Superior temporal gyrus (tissue), 1 donor: ENCODE measurements around the gene HMGCL.
"Not testable (repeated sequence)": the region's sequence is repeated elsewhere in the genome, so short reads cannot be mapped to it uniquely, and the experiment has no call there.

Experiments
- DNase-seq: peaks from one replicate; pipeline ENCODE4 v3.0.0-alpha.2; 2016; ENCODE audit errors: extremely low spot score

HMGCL gene

DNA sequence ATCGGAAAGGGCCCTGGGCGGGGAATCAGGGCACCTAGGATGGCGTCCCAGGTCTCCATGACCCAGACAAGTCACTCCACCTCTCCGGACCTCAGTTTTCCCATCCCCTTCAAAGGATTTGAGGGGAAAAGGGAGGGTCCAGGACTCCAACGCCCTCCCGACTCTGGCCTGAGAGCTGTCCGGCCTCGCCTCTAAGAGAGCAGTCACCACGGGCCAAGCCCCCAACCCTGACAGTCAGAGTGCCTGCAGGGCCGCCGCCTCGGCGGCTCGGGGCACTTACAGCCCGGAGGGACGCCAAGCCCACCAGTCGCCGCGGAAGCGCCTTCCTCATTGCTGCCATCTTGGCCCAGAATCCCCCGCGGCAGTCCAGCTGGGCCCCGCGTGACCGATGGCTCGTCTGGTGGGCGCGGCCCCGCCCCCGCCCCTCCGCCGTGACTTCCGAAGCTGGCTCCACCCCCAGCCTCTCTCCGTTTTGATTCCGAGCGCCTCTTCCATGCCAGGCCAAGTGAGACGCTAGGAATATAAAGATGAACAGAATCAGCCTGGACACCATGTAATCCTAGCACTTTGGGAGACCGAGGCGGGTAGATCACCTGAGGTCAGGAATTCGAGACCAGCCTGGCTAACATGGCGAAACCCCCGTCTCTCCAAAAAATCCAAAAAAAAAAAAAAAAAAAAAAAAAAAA lies at the start of gene HMGCL:
TSS of gene HMGCL (minus strand) at position 354 of the 686 bp plus-strand sequence. CDS start at position 340, 14 bp downstream.
- DNase-seq: peak; percentile 90

DNA sequence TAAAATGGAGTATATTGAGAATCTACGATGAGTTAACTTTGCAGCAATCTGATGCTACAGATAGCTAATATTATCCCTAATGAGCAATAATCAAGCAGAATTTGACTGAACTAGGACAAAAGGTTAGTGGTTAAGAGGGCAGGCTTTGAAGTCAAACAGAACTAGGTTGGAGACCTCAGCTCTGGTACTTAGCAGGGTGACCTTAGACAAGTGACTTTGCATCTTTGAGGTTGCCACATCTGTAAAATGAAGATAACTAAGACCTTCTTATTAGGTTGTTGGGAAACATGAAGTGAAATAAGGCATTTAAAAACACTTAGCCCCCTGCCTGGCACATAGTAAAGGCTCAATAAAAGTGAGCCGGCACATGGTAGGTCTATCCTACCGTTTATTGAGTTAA lies 47.2 kb upstream of the HMGCL start:
- DNase-seq: no peak

DNA sequence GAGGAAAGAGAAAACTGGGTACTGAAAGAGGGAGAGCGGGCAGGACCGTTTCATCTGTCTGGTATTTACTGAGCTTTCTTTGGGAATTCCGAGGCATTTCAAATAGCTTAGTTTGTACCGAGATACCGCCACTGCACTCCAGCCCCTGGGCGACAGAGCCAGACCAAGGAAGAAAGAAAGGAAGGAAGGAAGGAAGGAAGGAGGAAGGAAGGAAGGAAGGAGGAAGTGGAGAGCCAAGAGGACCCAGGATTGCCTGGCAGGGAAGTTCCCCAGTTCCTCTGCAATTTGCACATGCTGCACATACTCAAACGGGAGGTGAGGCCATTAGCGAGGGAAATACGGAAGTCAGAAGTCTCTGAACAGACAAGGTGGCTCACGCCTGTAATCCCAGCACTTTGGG lies 43.8 kb upstream of the HMGCL start:
- DNase-seq: no peak

GRCh38 chr1:23868557-23869016 lies 43.4 kb upstream of the HMGCL start:
- DNase-seq: peak; percentile 48

- DNase-seq: peak; percentile 97
Observed at GRCh38 chr1:23867895-23868556, 42.8 kb upstream of the HMGCL start, which contains the start of gene FUCA1. Gene FUCA1, minus strand, starts transcription at chr1:23868290. Its CDS starts 4 bp downstream, at chr1:23868286.

DNA sequence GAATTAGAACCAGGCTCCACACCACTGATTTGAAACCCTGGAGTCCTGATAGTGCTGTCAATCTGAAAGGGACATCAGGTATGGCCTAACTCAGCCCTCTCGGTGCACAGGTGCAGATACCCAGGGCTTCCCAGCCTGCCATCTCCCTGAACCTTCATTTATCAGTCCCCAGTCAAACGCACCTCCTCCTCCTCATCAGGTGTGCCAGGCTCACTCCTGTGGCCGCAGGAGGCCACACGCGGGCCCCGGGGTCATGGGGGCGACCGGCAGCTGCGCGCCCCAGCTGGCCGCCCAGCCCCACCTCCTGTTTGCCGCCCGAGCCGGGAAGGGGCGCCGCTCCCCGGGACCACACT lies 42.3 kb upstream of the HMGCL start:
- no peak for DNase-seq

DNA sequence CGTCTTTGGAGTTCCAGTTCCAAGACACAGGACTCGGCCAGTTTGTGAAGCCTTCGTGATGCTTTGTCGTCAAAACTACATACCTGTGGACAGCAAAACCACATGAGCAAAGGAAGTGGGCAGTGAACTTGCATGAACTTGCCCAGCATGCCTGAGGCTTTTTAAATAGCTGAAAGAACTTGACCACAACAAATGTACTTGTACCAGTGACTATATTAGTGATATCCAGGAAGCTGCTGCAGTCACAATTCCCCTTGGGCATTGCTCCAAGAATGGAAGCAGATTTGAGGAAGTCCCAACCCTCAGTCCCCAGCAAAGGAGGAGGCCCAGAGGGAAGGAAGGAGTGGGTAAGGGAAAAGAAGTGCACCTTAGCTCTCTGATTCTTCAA lies 40.3 kb upstream of the HMGCL start:
- no peak for DNase-seq

DNA sequence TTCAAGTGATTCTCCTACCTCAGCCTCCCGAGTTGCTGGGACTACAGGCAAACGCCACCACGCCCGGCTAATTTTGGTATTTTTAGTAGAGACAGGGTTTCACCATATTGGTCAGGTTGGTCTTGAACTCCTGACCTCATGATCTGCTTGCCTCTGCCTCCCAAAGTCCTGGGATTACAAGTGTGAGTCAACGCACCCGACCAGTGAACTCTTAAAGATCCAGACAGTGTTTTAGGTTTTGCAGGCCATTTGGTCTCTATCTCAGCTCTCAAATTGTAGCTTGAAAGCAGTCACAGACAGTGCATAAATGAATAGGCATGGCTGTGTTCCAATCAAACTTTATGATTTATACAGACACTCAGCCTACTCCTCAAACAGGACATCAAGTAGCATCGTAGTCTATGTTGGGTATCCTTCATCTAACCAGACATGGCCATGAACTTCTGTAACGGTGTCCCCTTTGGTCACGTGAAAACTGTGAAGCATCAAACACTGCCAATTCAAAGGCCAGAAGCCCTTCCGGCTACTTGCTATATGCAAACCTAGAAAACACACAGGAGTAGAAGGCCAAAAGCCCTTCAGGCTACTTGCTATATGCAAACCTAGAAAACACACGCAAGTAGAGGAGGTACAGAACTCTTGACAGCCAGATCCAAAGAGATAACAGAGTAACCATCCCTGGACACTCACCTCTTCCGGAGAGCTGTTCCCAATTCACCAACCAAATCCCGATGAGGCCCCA lies 39.7 kb upstream of the HMGCL start:
- no peak for DNase-seq

GRCh38 chr1:23862640-23863039 lies 37.4 kb upstream of the HMGCL start:
- no peak for DNase-seq

GRCh38 chr1:23854568-23854967 lies 29.3 kb upstream of the HMGCL start:
- no peak for DNase-seq

GRCh38 chr1:23853124-23853523 lies 27.9 kb upstream of the HMGCL start:
- DNase-seq: not testable (repeated sequence)

DNA sequence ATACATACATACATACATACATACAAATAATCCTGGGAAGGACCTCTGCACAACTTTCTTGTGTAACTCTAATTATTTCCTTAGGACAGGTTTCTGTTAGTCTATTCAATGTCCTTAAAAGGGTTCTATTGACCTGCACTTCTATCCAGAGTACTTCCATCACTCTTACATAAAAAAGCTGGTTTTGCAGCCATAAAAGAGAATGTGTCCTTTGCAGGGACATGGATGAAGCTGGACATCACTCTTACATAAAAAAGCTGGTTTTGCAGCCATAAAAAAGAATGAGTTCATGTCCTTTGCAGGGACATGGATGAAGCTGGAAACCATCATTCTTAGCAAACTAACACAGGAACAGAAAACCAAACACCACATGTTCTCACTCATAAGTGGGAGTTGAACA lies 26.2 kb upstream of the HMGCL start:
- not testable (repeated sequence) for DNase-seq

DNA sequence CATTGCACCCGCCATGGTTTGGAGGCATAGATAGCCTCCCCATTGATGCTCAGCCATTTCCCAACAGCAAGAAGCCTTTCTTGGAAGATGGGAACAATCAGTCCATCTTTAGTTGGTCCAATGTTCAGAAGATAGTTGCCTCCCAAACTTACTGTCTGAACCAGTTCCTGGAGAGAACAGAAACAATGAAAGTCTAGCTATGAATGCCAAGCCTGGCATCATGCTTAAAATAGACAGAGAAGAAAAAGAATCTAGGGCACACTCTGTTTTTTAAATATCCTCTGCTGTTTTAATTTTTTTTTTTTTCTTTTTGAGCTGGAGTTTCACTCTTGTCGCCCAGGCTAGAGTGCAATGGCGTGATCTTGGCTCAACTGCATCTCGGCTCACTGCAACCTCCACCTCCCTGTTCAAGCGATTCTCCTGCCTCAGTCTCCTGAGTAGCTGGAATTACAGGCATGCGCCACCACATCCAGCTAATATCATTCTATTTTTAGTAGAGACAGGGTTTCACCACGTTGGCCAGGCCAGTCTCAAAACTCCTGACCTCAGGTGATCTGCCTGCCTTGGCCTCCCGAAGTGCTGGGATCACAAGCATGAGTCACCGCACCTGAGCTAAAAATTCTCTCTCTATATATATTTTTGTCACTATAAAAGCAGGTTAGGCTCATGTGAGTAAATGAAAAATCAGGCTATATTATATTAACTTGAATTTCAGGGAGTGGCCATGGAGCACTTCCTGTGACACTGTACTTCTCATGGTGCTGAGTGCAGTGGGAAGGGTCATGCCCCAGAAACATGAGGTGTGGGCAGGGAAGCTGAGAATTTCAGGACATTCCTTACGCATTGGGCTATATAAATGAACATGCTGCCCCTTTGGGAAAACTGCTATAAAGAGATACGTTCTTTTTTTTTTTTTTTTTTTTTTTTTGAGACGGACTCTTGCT lies 23.7 kb upstream of the HMGCL start:
- peak; percentile 53 for DNase-seq

- DNase-seq: not testable (repeated sequence)
Observed at GRCh38 chr1:23847482-23848095, 22.4 kb upstream of the HMGCL start.

DNA sequence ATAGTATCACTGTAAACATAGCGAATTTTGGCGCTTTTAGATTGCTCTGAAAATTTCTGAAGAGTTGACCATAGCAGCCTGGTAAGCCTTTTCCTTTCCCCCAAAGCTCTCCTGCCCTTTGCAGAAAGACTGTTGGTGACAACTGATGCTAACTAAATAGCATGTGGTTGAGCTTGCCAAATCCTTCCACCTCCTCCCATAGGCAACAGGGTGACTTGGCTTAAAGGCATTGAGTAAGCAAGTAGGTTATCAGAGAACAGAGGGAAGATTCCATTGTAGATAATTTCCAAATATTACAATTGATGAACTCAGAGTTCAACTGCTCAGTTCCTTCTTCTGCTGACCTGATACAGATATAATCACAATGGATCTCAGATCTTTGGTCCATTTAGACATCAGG lies 19.9 kb upstream of the HMGCL start:
- no peak for DNase-seq

DNA sequence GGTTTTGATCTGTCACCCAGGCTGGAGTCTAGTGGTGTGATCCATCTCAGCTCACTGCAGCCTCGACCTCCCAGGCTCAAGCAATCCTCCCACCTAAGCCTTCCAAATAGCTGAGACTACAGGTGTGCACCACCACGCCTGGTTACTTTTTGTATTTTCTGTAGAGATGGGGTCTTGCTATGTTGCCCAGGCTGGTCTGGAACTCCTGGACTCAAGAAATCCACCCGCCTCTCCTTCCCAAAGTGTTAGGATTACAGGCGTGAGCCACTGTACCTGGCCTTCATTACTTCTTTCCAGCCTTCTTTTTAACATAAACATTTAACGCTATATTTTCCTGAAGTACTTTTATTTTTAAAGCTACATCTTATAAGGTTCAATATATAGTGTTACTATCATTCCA lies 18.4 kb upstream of the HMGCL start:
- no peak for DNase-seq

- DNase-seq: no peak
Observed at GRCh38 chr1:23838401-23838866, 13.2 kb upstream of the HMGCL start.

DNA sequence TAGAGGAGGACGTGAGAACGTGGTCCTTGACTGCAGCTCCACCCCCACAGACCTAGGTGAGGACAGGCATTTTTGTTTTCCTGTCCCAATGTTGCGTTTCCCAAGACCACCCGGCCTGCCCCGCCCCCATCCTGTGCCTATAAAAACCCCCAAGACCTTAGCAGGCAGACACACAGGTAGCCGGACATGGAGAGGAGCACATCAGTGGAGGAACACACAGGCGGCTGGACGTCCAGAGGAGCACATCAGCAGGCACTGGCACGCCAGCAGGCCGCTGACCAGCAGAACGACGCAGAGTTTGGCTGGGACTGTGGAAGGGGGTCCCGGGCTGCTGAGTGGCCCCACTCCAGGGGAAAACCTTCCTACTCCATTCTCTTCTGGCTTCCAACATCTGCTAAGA lies 12.7 kb upstream of the HMGCL start:
- no peak for DNase-seq

DNA sequence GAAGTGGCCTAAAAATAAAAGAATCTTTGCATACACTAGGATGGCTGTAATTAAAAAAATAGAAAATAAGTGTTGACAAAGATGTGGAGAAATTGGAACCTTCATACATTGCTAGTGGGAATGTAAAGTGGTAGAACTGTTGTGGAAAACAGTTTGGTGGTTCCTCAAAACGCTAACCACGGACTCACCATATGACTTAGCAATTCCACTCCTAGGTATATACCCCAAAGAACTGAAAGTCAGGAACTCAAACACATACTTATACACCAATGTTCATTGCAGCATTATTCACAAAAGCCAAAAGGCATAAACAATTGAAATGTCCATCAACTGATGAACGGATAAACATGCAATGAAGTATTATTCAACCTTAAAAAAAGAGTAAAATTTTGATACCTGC lies 10.8 kb upstream of the HMGCL start:
- no peak for DNase-seq

DNA sequence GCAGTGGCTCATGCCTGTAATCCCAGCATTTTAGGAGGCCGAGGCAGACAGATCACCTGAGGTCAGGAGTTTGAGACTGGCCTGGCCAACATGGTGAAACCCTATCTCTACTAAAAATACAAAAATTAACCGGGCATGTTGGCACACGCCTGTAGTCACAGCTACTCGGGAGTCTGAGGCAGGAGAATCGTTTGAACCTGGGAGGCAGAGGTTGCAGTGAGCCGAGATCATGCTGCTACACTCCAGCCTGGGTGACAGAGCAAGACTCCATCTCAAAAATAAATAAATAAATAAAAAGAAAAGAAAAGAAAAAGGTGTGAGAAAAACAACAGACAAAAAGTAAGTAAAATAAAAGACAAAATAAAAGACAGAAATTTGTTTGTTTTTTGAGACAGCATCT lies 8.9 kb upstream of the HMGCL start:
- not testable (repeated sequence) for DNase-seq

- DNase-seq: no peak
Observed at GRCh38 chr1:23827717-23828116, 2.5 kb upstream of the HMGCL start.
